A673 (cell line): Measurements from ENCODE around the gene LYPD4. TPM values are rescaled to one million over a fixed set of nuclear protein-coding genes. Genes with fewer than 3 reads are reported as not detected.
"Not testable (repeated sequence)": the region's sequence is repeated elsewhere in the genome, so short reads cannot be mapped to it uniquely, and the experiment has no call there.

Experiments
- BruUV-seq: library from RNA; stranded (reverse); fragments of 400-500 nt; replicated peaks from 2 replicates; lab custom pipeline; 2021; lab: Mats Ljungman, UMichigan
- CTCF ChIA-PET: fragments of 300-600 bp; sonication (Branson Sonifier 250); formaldehyde crosslinking; loops from one replicate; lab custom pipeline; 2022; ENCODE audit warnings: antibody characterized with exemption; lab: Charles Lee
- POLR2A ChIA-PET: fragments of 300-600 bp; sonication (Branson Sonifier 250); formaldehyde crosslinking; loops from one replicate; lab custom pipeline; 2022; ENCODE audit warnings: antibody characterized with exemption; ENCODE audit not compliant: low non-redundant PET; lab: Charles Lee
- DNase-seq: peaks from one replicate; pipeline ENCODE4 v3.0.0-alpha.2; 2015; ENCODE audit warnings: low spot score
- H3K27ac ChIP-seq: fragments of 200-600 bp; sonication (generic); 2 replicates; pipeline ENCODE4 v1.5.1; 2016; ENCODE audit warnings: mixed run types, low read depth, mild to moderate bottlenecking, mixed read lengths, antibody characterized with exemption, low read length; ENCODE audit not compliant: poor library complexity, severe bottlenecking
- H3K27me3 ChIP-seq: fragments of 200-600 bp; sonication (generic); replicated peaks from 2 replicates; pipeline ENCODE4 v1.6.1; 2017; ENCODE audit warnings: mixed run types, low read depth, mild to moderate bottlenecking, mixed read lengths, antibody characterized with exemption, low read length; ENCODE audit not compliant: insufficient read depth, poor library complexity
- H3K36me3 ChIP-seq: fragments of 200-600 bp; sonication (generic); 2 replicates; pipeline ENCODE4 v1.6.1; 2016; ENCODE audit warnings: mixed run types, mild to moderate bottlenecking, mixed read lengths, antibody characterized with exemption, low read length; ENCODE audit not compliant: insufficient read depth, poor library complexity, severe bottlenecking
- H3K4me1 ChIP-seq: fragments of 200-600 bp; sonication (generic); 2 replicates; pipeline ENCODE4 v1.6.1; 2017; ENCODE audit warnings: mixed run types, mild to moderate bottlenecking, mixed read lengths, antibody characterized with exemption, low read length; ENCODE audit not compliant: insufficient read depth, poor library complexity, severe bottlenecking
- H3K4me3 ChIP-seq: fragments of 200-600 bp; sonication (generic); 2 replicates; pipeline ENCODE4 v1.5.1; 2016; ENCODE audit warnings: low read depth, mixed run types, mild to moderate bottlenecking, mixed read lengths, low read length; ENCODE audit not compliant: poor library complexity, severe bottlenecking
- H3K9me3 ChIP-seq: fragments of 200-600 bp; sonication (generic); 2 replicates; pipeline ENCODE4 v1.6.1; 2016; ENCODE audit warnings: mixed run types, low read depth, mild to moderate bottlenecking, mixed read lengths, antibody characterized with exemption, low read length; ENCODE audit not compliant: poor library complexity, severe bottlenecking
- CTCF ChIP-seq: fragments of 300-800, 200-600 bp; sonication (generic); conservative IDR thresholded peaks from 2 replicates; pipeline ENCODE4 v1.5.1; 2017; ENCODE audit warnings: low read depth, mild to moderate bottlenecking, antibody characterized with exemption, low read length, moderate library complexity, mixed read lengths
- EZH2 ChIP-seq: fragments of 200-600 bp; sonication (generic); IDR thresholded peaks from 2 replicates; pipeline ENCODE4 v1.6.1; 2017; ENCODE audit warnings: borderline replicate concordance, low read depth, mild to moderate bottlenecking, mixed read lengths, antibody characterized with exemption, low read length; ENCODE audit not compliant: poor library complexity, severe bottlenecking
- intact Hi-C: fragments of 100-400 bp; cut with micrococcal nuclease; formaldehyde crosslinking; loops from one replicate; pipeline ENCODE4 v1.10.0; 2022; ENCODE audit not compliant: unreplicated experiment
- microRNA-seq: library from miRNA; unstranded; fragments of <30 nt; microRNA quantifications from one replicate; pipeline ENCODE4 v1.2.0, GENCODE V29; 2021
- total RNA-seq: library from RNA; stranded (reverse); gene quantifications from 2 replicates; pipeline ENCODE4 v1.2.3, GENCODE V29; 2021

Gene LYPD4
- total RNA-seq, 1 experiment from 2014 or later: not detected

GRCh38 chr19:41792513-41793413, 51.7 kb downstream of the LYPD4 start:
- Histone ChIP-seq H3K27ac (no peak overlapping the region), H3K9me3 (no peaks in the 10 kb centered on the region), H3K4me3 (no peak overlapping the region), H3K36me3 (no peaks in the 10 kb centered on the region), H3K27me3 (no peaks in the 10 kb centered on the region), H3K4me1 (no peaks in the 10 kb centered on the region)
- DNase-seq: peak; percentile 79
- no TSS peak for BruUV-seq
- POLR2A ChIA-PET: no interaction called here
- CTCF ChIA-PET: interaction anchor here (0.6 to 2.0 kb wide), 9 partner anchors 13 to 611 kb away, joined by 3 to 17 read pairs (median 5); partner anchors contain the start of gene RABAC1
- intact Hi-C loops: loop anchor here (10.0 kb wide), 1 partner anchor 162 kb away; the partner anchor contains the start of gene RABAC1
- no peak for TF ChIP-seq EZH2
- TF ChIP-seq CTCF: peak; percentile 93

- H3K36me3 ChIP-seq, H3K4me3 ChIP-seq, BruUV-seq, H3K27ac ChIP-seq, DNase-seq, H3K9me3 ChIP-seq, H3K27me3 ChIP-seq, POLR2A ChIA-PET: not testable (repeated sequence)
- CTCF ChIA-PET: interaction anchor here (0.6 to 0.7 kb wide), 2 partner anchors 32 to 41 kb away, joined by 5 to 8 read pairs; no protein-coding TSS in a partner anchor
- H3K4me1 ChIP-seq: peaks cover 11% of the 10 kb centered on the region
- intact Hi-C loops: loop anchor here (5.0 kb wide), 1 partner anchor 147 kb away; no protein-coding TSS in a partner anchor
These were observed 55.4 kb downstream of the LYPD4 start for GRCh38 chr19:41789053-41789452.

- intact Hi-C loops: loop anchor here (5.0 kb wide), 1 partner anchor 146 kb away; no protein-coding TSS in a partner anchor
- BruUV-seq, H3K36me3 ChIP-seq, H3K4me3 ChIP-seq, H3K27me3 ChIP-seq, DNase-seq, H3K27ac ChIP-seq, POLR2A ChIA-PET, CTCF ChIA-PET, H3K9me3 ChIP-seq: not testable (repeated sequence)
- H3K4me1 ChIP-seq: peaks cover 11% of the 10 kb centered on the region
These were observed 56.0 kb downstream of the LYPD4 start for GRCh38 chr19:41788518-41788917.

Small RNA genes within 50 kb of the gene (microRNA-seq; reads per million reads assigned to microRNA genes)
- gene MIR6797: 1.9 reads per million

Other genes starting within 250 kb of the LYPD4 start
- not detected in 2 replicates for gene CEACAM4, start 217.6 kb downstream of the LYPD4 start, total RNA-seq
- gene CEACAM7, start 156.4 kb downstream of the LYPD4 start, total RNA-seq: 0.43 and 0.44 TPM in 2 replicates
- gene CEACAM5, start 136.1 kb downstream of the LYPD4 start, total RNA-seq: 0.54 and 0.90 TPM in 2 replicates
- 2.1 and 2.4 TPM in 2 replicates for gene CEACAM6, start 89.2 kb downstream of the LYPD4 start, total RNA-seq
- gene CEACAM3, start 48.1 kb downstream of the LYPD4 start, total RNA-seq: not detected in 2 replicates
- not detected in 2 replicates for gene DMRTC2, start 359 bp upstream of the LYPD4 start, total RNA-seq
- 2,479 and 2,559 TPM in 2 replicates for gene RPS19, start 15.6 kb upstream of the LYPD4 start, total RNA-seq
- 14.4 and 17.8 TPM in 2 replicates for gene CD79A, start 32.6 kb upstream of the LYPD4 start, total RNA-seq
- 159 and 164 TPM in 2 replicates for gene ARHGEF1, start 38.5 kb upstream of the LYPD4 start, total RNA-seq
- 0.95 and 1.2 TPM in 2 replicates for gene ERFL, start 83.8 kb upstream of the LYPD4 start, total RNA-seq
- gene RABAC1, start 114.6 kb upstream of the LYPD4 start, total RNA-seq: 114 and 124 TPM in 2 replicates
- 8.5 and 9.0 TPM in 2 replicates for gene ATP1A3, start 149.5 kb upstream of the LYPD4 start, total RNA-seq
- gene GRIK5, start 225.5 kb upstream of the LYPD4 start, total RNA-seq: 21.2 and 24.0 TPM in 2 replicates
- gene ZNF574, start 231.5 kb upstream of the LYPD4 start, total RNA-seq: 24.3 and 27.5 TPM in 2 replicates